A549 (cell line): ENCODE data around the gene SRGAP3. TPM values are rescaled to one million over a fixed set of nuclear protein-coding genes. Genes with fewer than 3 reads are reported as not detected.

Source experiments
- ATAC-seq, 2 experiments: fragments of 200-7000 bp in 1 of 2; fragments of >200 bp in 1 of 2; cut with Nextera tagmentation in 1 of 2; cut with Tn5 transposase in 1 of 2; 3 replicates each; pipeline versions ENCODE4 v1.8.0 to v1.9.1; 2018 to 2020; ENCODE audit warnings: mild to moderate bottlenecking in 1 of 2, moderate library complexity in 1 of 2
- CTCF ChIA-PET: fragments of 300-600 bp; sonication (Branson Sonifier 250); formaldehyde crosslinking; extraction: SDS; loops from one replicate; lab custom pipeline; 2021; ENCODE audit warnings: antibody characterized with exemption, inconsistent platforms; lab: Yijun Ruan, JAX
- POLR2A ChIA-PET: fragments of 350-600 bp; formaldehyde crosslinking; extraction: SDS; loops from one replicate; lab custom pipeline; 2021; ENCODE audit warnings: antibody characterized with exemption, inconsistent platforms; lab: Yijun Ruan, JAX
- DNase-seq, 2 experiments: peaks; one replicate each; pipeline versions ENCODE4 v3.0.0 to v3.0.0-alpha.2; 2011 to 2016; ENCODE audit warnings: low read depth in 1 of 2, low spot score in 1 of 2
- FAIRE-seq: peaks from 2 replicates; lab custom pipeline; 2011; peaks lifted over from hg19 to GRCh38; lab: Jason Lieb, UNC
- H3K27ac ChIP-seq, 2 experiments: fragments of >200 bp; sonication (Bioruptor Twin); formaldehyde crosslinking; 3 replicates each; pipeline ENCODE4 v1.5.1; 2016 to 2017
- H3K4me1 ChIP-seq: fragments of >200 bp; sonication (Bioruptor Twin); formaldehyde crosslinking; 3 replicates; pipeline ENCODE4 v1.6.1; 2016
- H3K4me2 ChIP-seq: fragments of >200 bp; sonication (Bioruptor Twin); formaldehyde crosslinking; 3 replicates; pipeline ENCODE4 v1.6.1; 2016
- H3K4me3 ChIP-seq: fragments of >200 bp; sonication (Bioruptor Twin); formaldehyde crosslinking; 3 replicates; pipeline ENCODE4 v1.5.1; 2016
- H3K9me3 ChIP-seq: fragments of >200 bp; sonication (Bioruptor Twin); formaldehyde crosslinking; 3 replicates; pipeline ENCODE4 v1.6.1; 2016
- ATOH8 ChIP-seq: fragments of 250-450 bp; sonication (Bioruptor Pico); IDR thresholded peaks from 2 replicates; pipeline ENCODE4 v1.5.0; 2020; ENCODE audit warnings: low read depth, mild to moderate bottlenecking, moderate library complexity
- BCL3 ChIP-seq: fragments of >200 bp; sonication (Bioruptor Twin); formaldehyde crosslinking; IDR thresholded peaks from 3 replicates; pipeline ENCODE4 v1.6.1; 2016
- BHLHE40 ChIP-seq: IDR thresholded peaks from 2 replicates; pipeline ENCODE4 v1.6.1; 2012; ENCODE audit warnings: low read depth, low read length, inconsistent platforms
- CBX2 ChIP-seq: fragments of 200-600 bp; sonication (generic); IDR thresholded peaks from 2 replicates; pipeline ENCODE4 v1.6.1; 2016; ENCODE audit warnings: low read depth, mild to moderate bottlenecking, borderline replicate concordance
- GATA3 ChIP-seq: IDR thresholded peaks from 2 replicates; pipeline ENCODE4 v1.6.1; 2012; ENCODE audit warnings: borderline replicate concordance
- HMGXB4 ChIP-seq: fragments of 250-450 bp; sonication (Bioruptor Pico); IDR thresholded peaks from 2 replicates; pipeline ENCODE4 v1.5.0; 2021; ENCODE audit warnings: mild to moderate bottlenecking, moderate library complexity, borderline replicate concordance
- HOXB5 ChIP-seq: fragments of 250-450 bp; sonication (Bioruptor Pico); IDR thresholded peaks from 2 replicates; pipeline ENCODE4 v1.5.0; 2020; ENCODE audit warnings: mild to moderate bottlenecking, moderate library complexity
- JUN ChIP-seq, 2 experiments: fragments of >200 bp; sonication (Bioruptor Twin); formaldehyde crosslinking; IDR thresholded peaks; 2 replicates in 1 of 2; 3 replicates in 1 of 2; pipeline ENCODE4 v1.6.1; 2016 to 2017
- JUNB ChIP-seq: fragments of >200 bp; sonication (Bioruptor Twin); formaldehyde crosslinking; IDR thresholded peaks from 2 replicates; pipeline ENCODE4 v1.6.1; 2016
- KDM5A ChIP-seq: fragments of 200-600 bp; sonication (generic); IDR thresholded peaks from 2 replicates; pipeline ENCODE4 v1.6.1; 2016; ENCODE audit warnings: antibody characterized with exemption, mild to moderate bottlenecking
- MAZ ChIP-seq: fragments of 150-350 bp; IDR thresholded peaks from 2 replicates; pipeline ENCODE4 v1.6.1; 2014; ENCODE audit warnings: antibody characterized with exemption, low read depth, low read length, borderline replicate concordance
- MYC ChIP-seq: IDR thresholded peaks from 2 replicates; pipeline ENCODE4 v1.6.1; 2012; ENCODE audit warnings: mild to moderate bottlenecking, inconsistent platforms, low read length, improper control_type of control experiment, borderline replicate concordance
- NPAS2 ChIP-seq: fragments of 250-450 bp; sonication (Bioruptor Pico); IDR thresholded peaks from 2 replicates; pipeline ENCODE4 v1.8.0; 2022; ENCODE audit warnings: mild to moderate bottlenecking, moderate library complexity, borderline replicate concordance
- PBX3 ChIP-seq: IDR thresholded peaks from 2 replicates; pipeline ENCODE4 v1.6.1; 2012
- POLR2A ChIP-seq: IDR thresholded peaks from 2 replicates; pipeline ENCODE4 v1.6.1; 2012; ENCODE audit warnings: mild to moderate bottlenecking, low read length
- RAD21 ChIP-seq, 2 experiments: fragments of >200 bp in 1 of 2; sonication (Bioruptor Twin) in 1 of 2; formaldehyde crosslinking in 1 of 2; IDR thresholded peaks in 1 of 2; conservative IDR thresholded peaks in 1 of 2; 2 replicates in 1 of 2; 3 replicates in 1 of 2; pipeline ENCODE4 v1.6.1; 2012 to 2018; ENCODE audit warnings: inconsistent platforms in 1 of 2
- RARB ChIP-seq: fragments of 250-450 bp; sonication (Bioruptor Pico); IDR thresholded peaks from 2 replicates; pipeline ENCODE4 v1.8.0; 2021; ENCODE audit warnings: mild to moderate bottlenecking, moderate library complexity
- RNF2 ChIP-seq: fragments of 200-600 bp; sonication (generic); IDR thresholded peaks from 2 replicates; pipeline ENCODE4 v1.6.1; 2016; ENCODE audit warnings: low read depth, mild to moderate bottlenecking, antibody characterized with exemption, moderate library complexity, borderline replicate concordance
- USF2 ChIP-seq: fragments of 450-650 bp; IDR thresholded peaks from 2 replicates; pipeline ENCODE4 v1.6.1; 2014; ENCODE audit warnings: antibody characterized with exemption
- ZC3H11A ChIP-seq: fragments of 450-650 bp; IDR thresholded peaks from 2 replicates; pipeline ENCODE4 v1.6.1; 2014; ENCODE audit warnings: antibody characterized with exemption, mild to moderate bottlenecking
- ZFP36 ChIP-seq: fragments of 450-650 bp; IDR thresholded peaks from 2 replicates; pipeline ENCODE4 v1.6.1; 2014; ENCODE audit warnings: borderline replicate concordance; ENCODE audit not compliant: partially characterized antibody
- ZNF302 ChIP-seq: fragments of 250-450 bp; sonication (Bioruptor Pico); IDR thresholded peaks from 2 replicates; pipeline ENCODE4 v1.9.0; 2021; ENCODE audit warnings: inconsistent platforms, mild to moderate bottlenecking, moderate library complexity
- WGBS: methylation state at CpG from one replicate; pipeline ENCODE4 v1.1.6; 2017; ENCODE audit errors: missing lambda C conversion rate; 5-methylcytosine and 5-hydroxymethylcytosine counted together
- polyA plus RNA-seq, 4 experiments: library from polyadenylated mRNA; depleted of rRNA in 3 of 4; stranded (reverse); fragments of >200 nt; fragmentation: RNase III in 1 of 4; extraction: RNeasy Plus Mini Kit Qiagen cat#74134 plus additional on column Dnase treatment in 1 of 4; gene quantifications; 2 replicates in 3 of 4; 3 replicates in 1 of 4; pipeline ENCODE4 v1.2.3, GENCODE V29; 2011 to 2017

SRGAP3 gene
- polyA plus RNA-seq, 2 of the 4 experiments (the other 2 are of a cell fraction), result 1.6 to 2.5 TPM

GRCh38 chr3:9100513-9100894 is 148.9 kb downstream of the SRGAP3 start:
- WGBS, result 61% methylated on average over 5 of the region's 5 CpGs
- no peaks in the 10 kb centered on the region for H3K4me1 ChIP-seq
- POLR2A ChIA-PET, result no interaction called here
- DNase-seq, result no peak
- no peak overlapping the region for H3K4me2 ChIP-seq
- TF ChIP-seq ATOH8 (no peak), JUN (IDR thresholded peaks at IDR 0.05) (no peak), BCL3 (no peak), GATA3 (no peak), HOXB5 (no peak)
- no peak; a peak in 1 of 6 replicates for ATAC-seq
- no peaks in the 10 kb centered on the region for H3K9me3 ChIP-seq
- no peak for FAIRE-seq
- H3K27ac ChIP-seq, result no peak overlapping the region
- CTCF ChIA-PET, result no interaction called here
- no peak overlapping the region for H3K4me3 ChIP-seq

- Histone ChIP-seq H3K4me1 (no peaks in the 10 kb centered on the region), H3K4me2 (no peak overlapping the region), H3K27ac (no peak overlapping the region), H3K9me3 (no peaks in the 10 kb centered on the region), H3K4me3 (no peak overlapping the region)
- ChIA-PET POLR2A (no interaction called here), CTCF (interaction anchor here (1.1 kb wide), 1 partner anchor 12 kb away, joined by 3 read pairs; no protein-coding TSS in a partner anchor)
- 68% methylated on average over 12 of the region's 12 CpGs for WGBS
- DNase-seq (no peak), FAIRE-seq (no peak)
- TF ChIP-seq HOXB5 (no peak), PBX3 (no peak), RAD21 (conservative IDR thresholded peaks at IDR 0.05 in 1 of 2, IDR thresholded peaks at IDR 0.05 in 1 of 2) (no peak), CBX2 (no peak), MYC (no peak), KDM5A (no peak)
- TF ChIP-seq, all 56 proteins: peak for 0
- no peak for ATAC-seq
These were observed 149.5 kb downstream of the SRGAP3 start for GRCh38 chr3:9099702-9100512.

- no peak overlapping the region for H3K27ac ChIP-seq
- WGBS, result 64% methylated on average over 17 of the region's 17 CpGs
- no peak for ATAC-seq
- no peaks in the 10 kb centered on the region for H3K9me3 ChIP-seq
- CTCF ChIA-PET, result interaction anchor here (1.1 kb wide), 1 partner anchor 13 kb away, joined by 3 read pairs; no protein-coding TSS in a partner anchor
- no peak for DNase-seq
- FAIRE-seq, result no peak
- H3K4me1 ChIP-seq, result no peaks in the 10 kb centered on the region
- POLR2A ChIA-PET, result no interaction called here
- H3K4me2 ChIP-seq, result no peak overlapping the region
- no peak overlapping the region for H3K4me3 ChIP-seq
- no peak for TF ChIP-seq JUNB
- TF ChIP-seq HMGXB4 (CRISPR knock-in tag), result no peak
- TF ChIP-seq GATA3, result no peak
- no peak for TF ChIP-seq NPAS2 (CRISPR knock-in tag)
- no peak for TF ChIP-seq MAZ
- no peak for TF ChIP-seq RARB (CRISPR knock-in tag)
- TF ChIP-seq ZFP36, result no peak
- TF ChIP-seq USF2, result no peak
- TF ChIP-seq POLR2A, result no peak
- no peak for TF ChIP-seq CBX2
- TF ChIP-seq RNF2, result no peak
- no peak for TF ChIP-seq ZNF302 (CRISPR knock-in tag)
- no peak for TF ChIP-seq BHLHE40
- TF ChIP-seq ZC3H11A, result no peak
These were observed 150.4 kb downstream of the SRGAP3 start for GRCh38 chr3:9098716-9099675.
